Loucy (cell line): ENCODE measurements around the gene TAGLN3.

ENCODE experiments used
- H2AFZ ChIP-seq: fragments of 200-600 bp; sonication (generic); 2 replicates; pipeline ENCODE4 v1.6.0; 2016; ENCODE audit warnings: antibody characterized with exemption, mild to moderate bottlenecking, low read length, moderate library complexity
- H3F3A ChIP-seq: fragments of 200-600 bp; 2 replicates; pipeline ENCODE4 v1.6.0; 2016; ENCODE audit warnings: antibody characterized with exemption, low read depth, mild to moderate bottlenecking
- H3K27me3 ChIP-seq: fragments of 200-600 bp; sonication (generic); 2 replicates; pipeline ENCODE4 v1.6.1; 2014; ENCODE audit warnings: low read length, mild to moderate bottlenecking; ENCODE audit not compliant: insufficient read depth, poor library complexity, severe bottlenecking
- H3K36me3 ChIP-seq: fragments of 200-600 bp; sonication (generic); 2 replicates; pipeline ENCODE4 v1.6.1; 2016; ENCODE audit warnings: low read length; ENCODE audit not compliant: insufficient read depth
- H3K4me1 ChIP-seq: fragments of 200-600 bp; sonication (generic); 2 replicates; pipeline ENCODE4 v1.5.1; 2014; ENCODE audit warnings: low read length, mild to moderate bottlenecking; ENCODE audit not compliant: insufficient read depth, poor library complexity, severe bottlenecking
- H3K4me2 ChIP-seq: fragments of 200-600 bp; sonication (generic); 2 replicates; pipeline ENCODE4 v1.6.0; 2014; ENCODE audit warnings: antibody characterized with exemption, low read length, low read depth, mild to moderate bottlenecking; ENCODE audit not compliant: poor library complexity, severe bottlenecking
- H3K4me3 ChIP-seq: fragments of 200-600 bp; sonication (generic); 2 replicates; pipeline ENCODE4 v1.5.1; 2014; ENCODE audit warnings: low read length, mild to moderate bottlenecking, mixed read lengths; ENCODE audit not compliant: poor library complexity, severe bottlenecking
- H3K79me2 ChIP-seq: fragments of 200-600 bp; sonication (generic); 2 replicates; pipeline ENCODE4 v1.6.1; 2014; ENCODE audit warnings: low read length; ENCODE audit not compliant: insufficient read depth
- H3K9ac ChIP-seq: fragments of 200-600 bp; sonication (generic); 2 replicates; pipeline ENCODE4 v1.6.0; 2014; ENCODE audit warnings: mild to moderate bottlenecking, low read depth, low read length, moderate library complexity; ENCODE audit not compliant: poor library complexity, severe bottlenecking
- H3K9me2 ChIP-seq: fragments of 200-600 bp; sonication (generic); replicated peaks from 2 replicates; pipeline ENCODE4 v1.6.1; 2016; ENCODE audit warnings: low read depth, low read length, mixed read lengths
- H3K9me3 ChIP-seq: fragments of 200-600 bp; sonication (generic); 2 replicates; pipeline ENCODE4 v1.6.1; 2014; ENCODE audit warnings: mild to moderate bottlenecking, antibody characterized with exemption, low read length, low read depth; ENCODE audit not compliant: insufficient read depth
- H4K20me1 ChIP-seq: fragments of 200-600 bp; sonication (generic); 2 replicates; pipeline ENCODE4 v1.6.0; 2014; ENCODE audit warnings: antibody characterized with exemption, low read length, mild to moderate bottlenecking; ENCODE audit not compliant: insufficient read depth, poor library complexity, severe bottlenecking
- EZH2phosphoT487 ChIP-seq: fragments of 200-600 bp; IDR thresholded peaks from 2 replicates; pipeline ENCODE4 v1.6.1; 2018; ENCODE audit warnings: antibody characterized with exemption, mild to moderate bottlenecking, moderate library complexity, borderline replicate concordance
- TF ChIP-seq, protein P1 (sequence below): fragments of 200-600 bp; sonication (generic); conservative IDR thresholded peaks from 2 replicates; pipeline ENCODE4 v1.5.1; 2014; ENCODE audit warnings: mild to moderate bottlenecking, antibody characterized with exemption, low read length

TAGLN3 gene

DNA sequence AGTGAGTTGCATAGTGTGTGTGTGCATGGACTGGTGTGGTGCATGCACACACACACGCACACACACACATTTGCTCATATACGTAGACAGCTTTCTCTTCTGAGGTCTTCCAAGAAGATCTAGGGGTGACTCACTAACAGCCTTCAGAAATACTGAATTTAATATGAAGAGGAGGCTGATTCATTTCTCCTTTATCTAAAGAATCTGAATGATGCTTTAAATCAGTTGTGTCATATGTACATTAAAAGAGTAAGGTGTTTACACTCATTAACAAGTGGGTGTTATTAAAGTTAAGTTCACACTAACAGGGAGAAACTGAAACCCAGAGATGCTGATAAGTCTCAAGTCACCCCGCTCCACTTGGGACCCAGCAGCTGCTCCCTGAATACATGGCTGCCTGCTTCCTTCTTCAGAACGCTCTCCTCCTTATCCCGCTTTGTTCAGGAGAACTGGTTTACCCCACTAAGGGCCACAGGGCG is 57.8 kb downstream of the TAGLN3 start:
- Histone ChIP-seq H3K4me2 (no peak overlapping the region), H3K27me3 (peaks cover 16% of the 10 kb centered on the region), H3K9ac (no peak overlapping the region), H3K9me3 (no peaks in the 10 kb centered on the region), H4K20me1 (no peaks in the 10 kb centered on the region), H3K79me2 (no peaks in the 10 kb centered on the region), H2AFZ (no peak overlapping the region), H3K9me2 (no peaks in the 10 kb centered on the region), H3K36me3 (no peaks in the 10 kb centered on the region), H3K4me3 (no peak overlapping the region), H3K4me1 (no peaks in the 10 kb centered on the region), H3F3A (no peaks in the 10 kb centered on the region)
- TF ChIP-seq, protein P1, sequence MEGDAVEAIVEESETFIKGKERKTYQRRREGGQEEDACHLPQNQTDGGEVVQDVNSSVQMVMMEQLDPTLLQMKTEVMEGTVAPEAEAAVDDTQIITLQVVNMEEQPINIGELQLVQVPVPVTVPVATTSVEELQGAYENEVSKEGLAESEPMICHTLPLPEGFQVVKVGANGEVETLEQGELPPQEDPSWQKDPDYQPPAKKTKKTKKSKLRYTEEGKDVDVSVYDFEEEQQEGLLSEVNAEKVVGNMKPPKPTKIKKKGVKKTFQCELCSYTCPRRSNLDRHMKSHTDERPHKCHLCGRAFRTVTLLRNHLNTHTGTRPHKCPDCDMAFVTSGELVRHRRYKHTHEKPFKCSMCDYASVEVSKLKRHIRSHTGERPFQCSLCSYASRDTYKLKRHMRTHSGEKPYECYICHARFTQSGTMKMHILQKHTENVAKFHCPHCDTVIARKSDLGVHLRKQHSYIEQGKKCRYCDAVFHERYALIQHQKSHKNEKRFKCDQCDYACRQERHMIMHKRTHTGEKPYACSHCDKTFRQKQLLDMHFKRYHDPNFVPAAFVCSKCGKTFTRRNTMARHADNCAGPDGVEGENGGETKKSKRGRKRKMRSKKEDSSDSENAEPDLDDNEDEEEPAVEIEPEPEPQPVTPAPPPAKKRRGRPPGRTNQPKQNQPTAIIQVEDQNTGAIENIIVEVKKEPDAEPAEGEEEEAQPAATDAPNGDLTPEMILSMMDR = no peak
- no peak for TF ChIP-seq EZH2phosphoT487

DNA sequence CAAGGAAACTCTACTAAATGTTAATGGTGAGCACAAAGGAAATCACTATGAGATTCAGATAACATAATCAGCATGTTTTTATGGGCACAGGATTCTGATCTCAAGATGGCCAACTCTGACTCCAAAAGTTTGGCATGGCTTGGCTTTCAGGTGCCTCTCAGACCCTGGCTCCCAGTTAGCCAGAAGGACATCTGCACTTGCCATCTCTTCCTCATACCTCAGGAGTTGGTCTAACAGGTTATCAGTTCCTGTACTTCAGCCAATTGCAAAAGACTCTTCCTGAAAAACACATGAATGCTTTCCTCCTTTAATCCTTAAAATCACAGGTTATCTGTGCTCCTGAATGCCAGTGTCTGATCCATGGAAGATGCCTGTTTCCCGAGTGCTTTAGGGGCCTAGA is 60.8 kb downstream of the TAGLN3 start:
- TF ChIP-seq, protein P1 = no peak
- TF ChIP-seq EZH2phosphoT487 = no peak
- Histone ChIP-seq H3K4me2 (no peak overlapping the region), H3K27me3 (peaks cover 14% of the 10 kb centered on the region), H3K9me3 (no peaks in the 10 kb centered on the region), H3K79me2 (no peaks in the 10 kb centered on the region), H4K20me1 (no peaks in the 10 kb centered on the region), H3K9me2 (no peaks in the 10 kb centered on the region), H3F3A (no peaks in the 10 kb centered on the region), H2AFZ (no peak overlapping the region), H3K36me3 (no peaks in the 10 kb centered on the region), H3K4me3 (no peak overlapping the region), H3K4me1 (no peaks in the 10 kb centered on the region), H3K9ac (no peak overlapping the region)

DNA sequence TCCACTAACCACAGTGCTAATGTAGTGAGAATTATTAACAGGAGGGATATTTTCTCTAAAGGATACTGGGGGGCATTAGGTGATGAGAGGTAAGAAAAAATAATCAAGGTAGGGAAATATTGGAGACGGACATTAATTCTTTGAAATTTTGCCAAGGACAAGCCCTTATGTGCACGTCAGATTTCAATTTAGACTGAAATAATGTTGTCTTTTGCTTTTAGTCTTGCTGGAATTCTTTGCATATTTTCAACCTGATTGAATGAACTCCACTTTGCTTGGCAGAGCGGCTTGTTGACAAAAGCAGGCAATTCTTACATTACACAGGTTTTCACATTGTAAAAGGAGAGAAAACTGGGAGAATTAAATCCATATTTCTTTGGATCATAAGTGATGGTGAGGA is 62.4 kb downstream of the TAGLN3 start:
- Histone ChIP-seq H3K4me1 (no peaks in the 10 kb centered on the region), H3K9me2 (no peaks in the 10 kb centered on the region), H3K36me3 (no peaks in the 10 kb centered on the region), H3K4me3 (no peak overlapping the region), H3K9me3 (no peaks in the 10 kb centered on the region), H3K4me2 (no peak overlapping the region), H3K79me2 (no peaks in the 10 kb centered on the region), H4K20me1 (no peaks in the 10 kb centered on the region), H2AFZ (no peak overlapping the region), H3F3A (no peaks in the 10 kb centered on the region), H3K27me3 (peaks cover 21% of the 10 kb centered on the region), H3K9ac (no peak overlapping the region)
- no peak for TF ChIP-seq EZH2phosphoT487
- TF ChIP-seq, protein P1 = no peak
